GM23338 (cell line): Measurements from ENCODE around the gene ARX. TPM values are rescaled to one million over a fixed set of nuclear protein-coding genes. Genes with fewer than 3 reads are reported as not detected.

Experiments used
- ATAC-seq: fragments of 200-7000 bp; cut with Tn5 transposase; 3 replicates; pipeline ENCODE4 v1.9.1; 2020
- DNase-seq: peaks from one replicate; pipeline ENCODE4 v3.0.0-alpha.2; 2015; ENCODE audit warnings: low spot score
- H2AFZ ChIP-seq: fragments of 200-600 bp; sonication (generic); 2 replicates; pipeline ENCODE4 v1.8.0; 2016; ENCODE audit warnings: antibody characterized with exemption, mild to moderate bottlenecking, moderate library complexity
- H3F3A ChIP-seq: fragments of 200-600 bp; sonication (generic); replicated peaks from 2 replicates; pipeline ENCODE4 v1.8.0; 2017; ENCODE audit warnings: antibody characterized with exemption, mixed run types, low read depth
- H3K27ac ChIP-seq: fragments of 200-600 bp; sonication (generic); 2 replicates; pipeline ENCODE4 v1.6.1; 2016; ENCODE audit warnings: low read depth
- H3K27me3 ChIP-seq: fragments of 200-600 bp; sonication (generic); 2 replicates; pipeline ENCODE4 v1.8.0; 2016; ENCODE audit warnings: mild to moderate bottlenecking, mixed run types, moderate library complexity; ENCODE audit not compliant: insufficient read depth
- H3K36me3 ChIP-seq: fragments of 200-600 bp; sonication (generic); 2 replicates; pipeline ENCODE4 v1.8.0; 2016; ENCODE audit warnings: mild to moderate bottlenecking; ENCODE audit not compliant: insufficient read depth
- H3K4me1 ChIP-seq: fragments of 200-600 bp; sonication (generic); 2 replicates; pipeline ENCODE4 v1.8.0; 2016; ENCODE audit warnings: mild to moderate bottlenecking, moderate library complexity; ENCODE audit not compliant: insufficient read depth
- H3K4me2 ChIP-seq: fragments of 200-600 bp; sonication (generic); 2 replicates; pipeline ENCODE4 v1.7.1; 2017; ENCODE audit warnings: mixed run types
- H3K4me3 ChIP-seq: fragments of 200-600 bp; sonication (generic); 2 replicates; pipeline ENCODE4 v1.6.1; 2016; ENCODE audit warnings: mixed run types
- H3K79me2 ChIP-seq: fragments of 200-600 bp; sonication (generic); replicated peaks from 2 replicates; pipeline ENCODE4 v1.8.0; 2017; ENCODE audit warnings: mild to moderate bottlenecking; ENCODE audit not compliant: insufficient read depth
- H3K9me2 ChIP-seq: fragments of 200-600 bp; sonication (generic); 2 replicates; pipeline ENCODE4 v1.8.0; 2017; ENCODE audit not compliant: insufficient read depth
- H4K20me1 ChIP-seq: fragments of 200-600 bp; sonication (generic); replicated peaks from 2 replicates; pipeline ENCODE4 v1.8.0; 2017; ENCODE audit warnings: mild to moderate bottlenecking; ENCODE audit not compliant: insufficient read depth
- H3K27ac Mint-ChIP-seq: 2 replicates; pipeline ENCODE4 v1.8.0; 2020; ENCODE audit warnings: inconsistent platforms, mild to moderate bottlenecking, moderate library complexity, mixed read lengths
- H3K27me3 Mint-ChIP-seq: 3 replicates; pipeline ENCODE4 v1.8.0; 2022; ENCODE audit warnings: low read depth, mild to moderate bottlenecking, moderate library complexity, mixed read lengths, inconsistent platforms; ENCODE audit not compliant: insufficient read depth, poor library complexity
- H3K36me3 Mint-ChIP-seq: 3 replicates; pipeline ENCODE4 v1.8.0; 2021; ENCODE audit warnings: low read depth, mild to moderate bottlenecking, inconsistent platforms, moderate library complexity, mixed read lengths
- H3K4me1 Mint-ChIP-seq: 3 replicates; pipeline ENCODE4 v1.8.0; 2020; ENCODE audit warnings: mild to moderate bottlenecking, inconsistent platforms, mixed read lengths
- H3K4me3 Mint-ChIP-seq: 3 replicates; pipeline ENCODE4 v1.8.0; 2021; ENCODE audit warnings: moderate library complexity, mild to moderate bottlenecking, inconsistent platforms, mixed read lengths
- H3K9me3 Mint-ChIP-seq: 3 replicates; pipeline ENCODE4 v1.8.0; 2020; ENCODE audit warnings: moderate library complexity, mild to moderate bottlenecking, inconsistent platforms, mixed read lengths
- CREB1 ChIP-seq: fragments of 250-450 bp; sonication (Bioruptor Pico); IDR thresholded peaks from 2 replicates; pipeline ENCODE4 v1.5.0; 2020; ENCODE audit warnings: low read depth, mild to moderate bottlenecking, moderate library complexity
- EZH2phosphoT487 ChIP-seq: fragments of 200-600 bp; sonication (generic); IDR thresholded peaks from one replicate; pipeline ENCODE4 v1.8.1; 2018; ENCODE audit warnings: antibody characterized with exemption; ENCODE audit not compliant: unreplicated experiment
- JUNB ChIP-seq: IDR thresholded peaks from one replicate; pipeline ENCODE4 v1.6.1; 2016; ENCODE audit warnings: antibody characterized with exemption; ENCODE audit not compliant: unreplicated experiment
- NANOG ChIP-seq: IDR thresholded peaks from 2 replicates; pipeline ENCODE4 v1.6.1; 2016; ENCODE audit warnings: antibody characterized with exemption, borderline replicate concordance
- POLR2AphosphoS5 ChIP-seq: IDR thresholded peaks from 2 replicates; pipeline ENCODE4 v1.6.1; 2016; ENCODE audit warnings: antibody characterized with exemption, low read depth
- STAT1 ChIP-seq: IDR thresholded peaks from one replicate; pipeline ENCODE4 v1.6.1; 2016; ENCODE audit warnings: antibody characterized with exemption; ENCODE audit not compliant: unreplicated experiment
- ZNF114 ChIP-seq: fragments of 250-450 bp; sonication (Bioruptor Pico); IDR thresholded peaks from 2 replicates; pipeline ENCODE4 v1.5.0; 2020; ENCODE audit warnings: mild to moderate bottlenecking, moderate library complexity
- polyA plus RNA-seq: library from polyadenylated mRNA; unstranded; fragments of >200 nt; fragmentation: Nextera tagmentation; extraction: Ambion mirVana; gene quantifications from 2 replicates; pipeline ENCODE4 v1.2.1, GENCODE V29; 2016
- total RNA-seq: library from RNA; depleted of rRNA; stranded (reverse); fragments of >200 nt; shearing (Covaris generic); gene quantifications from 2 replicates; pipeline ENCODE4 v1.2.3, GENCODE V29; 2014
- TF ChIP-seq, protein P1 (sequence below): IDR thresholded peaks from 2 replicates; pipeline ENCODE4 v1.6.1; 2016; ENCODE audit warnings: antibody characterized with exemption
- TF ChIP-seq, protein P2 (sequence below): IDR thresholded peaks from one replicate; pipeline ENCODE4 v1.6.1; 2018; ENCODE audit warnings: antibody characterized with exemption; ENCODE audit not compliant: unreplicated experiment
- TF ChIP-seq, protein P3 (sequence below): fragments of 250-450 bp; sonication (Bioruptor Pico); IDR thresholded peaks from 2 replicates; pipeline ENCODE4 v1.5.0; 2020; ENCODE audit warnings: mild to moderate bottlenecking, moderate library complexity

ARX gene
- total and polyA plus RNA-seq, 2 experiments from 2014 or later = 0.13 TPM; not detected in 1

DNA sequence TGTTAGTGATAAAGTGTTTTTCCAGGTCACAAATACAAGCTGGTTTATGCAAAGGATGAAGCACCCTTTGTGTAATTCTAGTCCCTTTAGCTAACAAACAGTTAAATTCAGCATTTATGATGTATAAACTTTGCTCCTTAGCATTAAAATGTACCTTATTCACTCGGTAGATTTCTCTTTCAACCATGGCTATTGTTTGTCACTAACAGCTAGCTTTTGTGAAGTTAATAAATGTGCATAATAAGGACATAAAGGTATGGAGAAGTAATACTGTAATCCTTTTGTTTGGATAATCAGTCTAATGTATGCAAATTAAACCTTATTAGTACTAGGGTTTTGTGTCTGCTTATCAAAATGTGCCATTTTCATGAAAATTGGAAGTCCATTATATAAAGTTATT, 34.2 kb upstream of the ARX start:
- Histone ChIP-seq H4K20me1 (no peaks in the 10 kb centered on the region), H3K9me2 (no peaks in the 10 kb centered on the region), H3K27ac (peak overlapping the region; percentile 64), H3K4me2 (peak overlapping the region; percentile 42; the same call in 1 of the 2 replicates), H3K4me3 (no peak overlapping the region), H3K79me2 (no peaks in the 10 kb centered on the region), H3K4me1 (peaks cover 40% of the 10 kb centered on the region), H3F3A (no peaks in the 10 kb centered on the region), H3K27me3 (no peaks in the 10 kb centered on the region), H2AFZ (no peak overlapping the region), H3K36me3 (no peaks in the 10 kb centered on the region)
- TF ChIP-seq JUNB = no peak
- TF ChIP-seq NANOG = peak; percentile 86
- DNase-seq (no peak), ATAC-seq (no peak)
- Mint-ChIP-seq H3K9me3 (no peaks in the 10 kb centered on the region; the same call in 2 of the 3 replicates), H3K27ac (peak overlapping the region; percentile 39; the same call in 1 of the 2 replicates), H3K36me3 (peaks cover 3% of the 10 kb centered on the region; the same call in 2 of the 3 replicates), H3K27me3 (no peaks in the 10 kb centered on the region), H3K4me3 (no peak overlapping the region), H3K4me1 (peaks cover 45% of the 10 kb centered on the region)

DNA sequence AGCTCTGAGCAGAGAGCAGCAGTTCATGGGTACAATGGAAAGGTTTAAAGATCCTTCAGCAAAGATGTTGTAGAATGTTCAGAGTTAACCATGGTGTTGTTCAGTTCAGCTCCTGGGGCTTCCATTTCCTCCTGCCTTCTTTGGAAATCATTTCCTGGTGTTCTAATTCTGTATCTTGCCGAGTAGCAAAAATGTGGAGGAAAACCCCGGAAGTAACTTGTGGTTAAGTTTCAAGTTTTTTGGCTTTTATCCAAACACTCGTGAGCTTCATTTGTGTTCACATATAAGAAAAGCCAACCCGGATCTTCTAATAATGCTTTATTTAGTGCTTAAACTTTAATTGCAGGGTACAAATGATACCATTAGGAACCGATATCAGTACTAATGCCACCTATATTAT, 33.6 kb upstream of the ARX start:
- Histone ChIP-seq H4K20me1 (no peaks in the 10 kb centered on the region), H3K9me2 (no peaks in the 10 kb centered on the region), H3K79me2 (no peaks in the 10 kb centered on the region), H3K27ac (peak overlapping the region; percentile 60), H3K4me2 (peak overlapping the region; percentile 42; the same call in 1 of the 2 replicates), H3K4me3 (no peak overlapping the region), H3K36me3 (no peaks in the 10 kb centered on the region), H2AFZ (no peak overlapping the region), H3F3A (no peaks in the 10 kb centered on the region), H3K27me3 (no peaks in the 10 kb centered on the region), H3K4me1 (peaks cover 40% of the 10 kb centered on the region)
- no peaks in the 10 kb centered on the region; the same call in 2 of the 3 replicates for H3K9me3 Mint-ChIP-seq
- H3K36me3 Mint-ChIP-seq = peaks cover 3% of the 10 kb centered on the region; the same call in 2 of the 3 replicates
- peak overlapping the region; percentile 84 for H3K27ac Mint-ChIP-seq
- H3K27me3 Mint-ChIP-seq = no peaks in the 10 kb centered on the region
- no peak for DNase-seq
- H3K4me1 Mint-ChIP-seq = peaks cover 45% of the 10 kb centered on the region
- ATAC-seq = no peak
- H3K4me3 Mint-ChIP-seq = no peak overlapping the region
- no peak for TF ChIP-seq CREB1 (CRISPR knock-in tag)
- no peak for TF ChIP-seq ZNF114
- TF ChIP-seq POLR2AphosphoS5 = no peak
- TF ChIP-seq, protein P1, sequence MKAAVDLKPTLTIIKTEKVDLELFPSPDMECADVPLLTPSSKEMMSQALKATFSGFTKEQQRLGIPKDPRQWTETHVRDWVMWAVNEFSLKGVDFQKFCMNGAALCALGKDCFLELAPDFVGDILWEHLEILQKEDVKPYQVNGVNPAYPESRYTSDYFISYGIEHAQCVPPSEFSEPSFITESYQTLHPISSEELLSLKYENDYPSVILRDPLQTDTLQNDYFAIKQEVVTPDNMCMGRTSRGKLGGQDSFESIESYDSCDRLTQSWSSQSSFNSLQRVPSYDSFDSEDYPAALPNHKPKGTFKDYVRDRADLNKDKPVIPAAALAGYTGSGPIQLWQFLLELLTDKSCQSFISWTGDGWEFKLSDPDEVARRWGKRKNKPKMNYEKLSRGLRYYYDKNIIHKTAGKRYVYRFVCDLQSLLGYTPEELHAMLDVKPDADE = no peak
- TF ChIP-seq STAT1 = no peak
- no peak for TF ChIP-seq EZH2phosphoT487
- TF ChIP-seq NANOG = no peak
- TF ChIP-seq, protein P2, sequence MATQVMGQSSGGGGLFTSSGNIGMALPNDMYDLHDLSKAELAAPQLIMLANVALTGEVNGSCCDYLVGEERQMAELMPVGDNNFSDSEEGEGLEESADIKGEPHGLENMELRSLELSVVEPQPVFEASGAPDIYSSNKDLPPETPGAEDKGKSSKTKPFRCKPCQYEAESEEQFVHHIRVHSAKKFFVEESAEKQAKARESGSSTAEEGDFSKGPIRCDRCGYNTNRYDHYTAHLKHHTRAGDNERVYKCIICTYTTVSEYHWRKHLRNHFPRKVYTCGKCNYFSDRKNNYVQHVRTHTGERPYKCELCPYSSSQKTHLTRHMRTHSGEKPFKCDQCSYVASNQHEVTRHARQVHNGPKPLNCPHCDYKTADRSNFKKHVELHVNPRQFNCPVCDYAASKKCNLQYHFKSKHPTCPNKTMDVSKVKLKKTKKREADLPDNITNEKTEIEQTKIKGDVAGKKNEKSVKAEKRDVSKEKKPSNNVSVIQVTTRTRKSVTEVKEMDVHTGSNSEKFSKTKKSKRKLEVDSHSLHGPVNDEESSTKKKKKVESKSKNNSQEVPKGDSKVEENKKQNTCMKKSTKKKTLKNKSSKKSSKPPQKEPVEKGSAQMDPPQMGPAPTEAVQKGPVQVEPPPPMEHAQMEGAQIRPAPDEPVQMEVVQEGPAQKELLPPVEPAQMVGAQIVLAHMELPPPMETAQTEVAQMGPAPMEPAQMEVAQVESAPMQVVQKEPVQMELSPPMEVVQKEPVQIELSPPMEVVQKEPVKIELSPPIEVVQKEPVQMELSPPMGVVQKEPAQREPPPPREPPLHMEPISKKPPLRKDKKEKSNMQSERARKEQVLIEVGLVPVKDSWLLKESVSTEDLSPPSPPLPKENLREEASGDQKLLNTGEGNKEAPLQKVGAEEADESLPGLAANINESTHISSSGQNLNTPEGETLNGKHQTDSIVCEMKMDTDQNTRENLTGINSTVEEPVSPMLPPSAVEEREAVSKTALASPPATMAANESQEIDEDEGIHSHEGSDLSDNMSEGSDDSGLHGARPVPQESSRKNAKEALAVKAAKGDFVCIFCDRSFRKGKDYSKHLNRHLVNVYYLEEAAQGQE = no peak
- TF ChIP-seq JUNB = no peak
- TF ChIP-seq, protein P3, sequence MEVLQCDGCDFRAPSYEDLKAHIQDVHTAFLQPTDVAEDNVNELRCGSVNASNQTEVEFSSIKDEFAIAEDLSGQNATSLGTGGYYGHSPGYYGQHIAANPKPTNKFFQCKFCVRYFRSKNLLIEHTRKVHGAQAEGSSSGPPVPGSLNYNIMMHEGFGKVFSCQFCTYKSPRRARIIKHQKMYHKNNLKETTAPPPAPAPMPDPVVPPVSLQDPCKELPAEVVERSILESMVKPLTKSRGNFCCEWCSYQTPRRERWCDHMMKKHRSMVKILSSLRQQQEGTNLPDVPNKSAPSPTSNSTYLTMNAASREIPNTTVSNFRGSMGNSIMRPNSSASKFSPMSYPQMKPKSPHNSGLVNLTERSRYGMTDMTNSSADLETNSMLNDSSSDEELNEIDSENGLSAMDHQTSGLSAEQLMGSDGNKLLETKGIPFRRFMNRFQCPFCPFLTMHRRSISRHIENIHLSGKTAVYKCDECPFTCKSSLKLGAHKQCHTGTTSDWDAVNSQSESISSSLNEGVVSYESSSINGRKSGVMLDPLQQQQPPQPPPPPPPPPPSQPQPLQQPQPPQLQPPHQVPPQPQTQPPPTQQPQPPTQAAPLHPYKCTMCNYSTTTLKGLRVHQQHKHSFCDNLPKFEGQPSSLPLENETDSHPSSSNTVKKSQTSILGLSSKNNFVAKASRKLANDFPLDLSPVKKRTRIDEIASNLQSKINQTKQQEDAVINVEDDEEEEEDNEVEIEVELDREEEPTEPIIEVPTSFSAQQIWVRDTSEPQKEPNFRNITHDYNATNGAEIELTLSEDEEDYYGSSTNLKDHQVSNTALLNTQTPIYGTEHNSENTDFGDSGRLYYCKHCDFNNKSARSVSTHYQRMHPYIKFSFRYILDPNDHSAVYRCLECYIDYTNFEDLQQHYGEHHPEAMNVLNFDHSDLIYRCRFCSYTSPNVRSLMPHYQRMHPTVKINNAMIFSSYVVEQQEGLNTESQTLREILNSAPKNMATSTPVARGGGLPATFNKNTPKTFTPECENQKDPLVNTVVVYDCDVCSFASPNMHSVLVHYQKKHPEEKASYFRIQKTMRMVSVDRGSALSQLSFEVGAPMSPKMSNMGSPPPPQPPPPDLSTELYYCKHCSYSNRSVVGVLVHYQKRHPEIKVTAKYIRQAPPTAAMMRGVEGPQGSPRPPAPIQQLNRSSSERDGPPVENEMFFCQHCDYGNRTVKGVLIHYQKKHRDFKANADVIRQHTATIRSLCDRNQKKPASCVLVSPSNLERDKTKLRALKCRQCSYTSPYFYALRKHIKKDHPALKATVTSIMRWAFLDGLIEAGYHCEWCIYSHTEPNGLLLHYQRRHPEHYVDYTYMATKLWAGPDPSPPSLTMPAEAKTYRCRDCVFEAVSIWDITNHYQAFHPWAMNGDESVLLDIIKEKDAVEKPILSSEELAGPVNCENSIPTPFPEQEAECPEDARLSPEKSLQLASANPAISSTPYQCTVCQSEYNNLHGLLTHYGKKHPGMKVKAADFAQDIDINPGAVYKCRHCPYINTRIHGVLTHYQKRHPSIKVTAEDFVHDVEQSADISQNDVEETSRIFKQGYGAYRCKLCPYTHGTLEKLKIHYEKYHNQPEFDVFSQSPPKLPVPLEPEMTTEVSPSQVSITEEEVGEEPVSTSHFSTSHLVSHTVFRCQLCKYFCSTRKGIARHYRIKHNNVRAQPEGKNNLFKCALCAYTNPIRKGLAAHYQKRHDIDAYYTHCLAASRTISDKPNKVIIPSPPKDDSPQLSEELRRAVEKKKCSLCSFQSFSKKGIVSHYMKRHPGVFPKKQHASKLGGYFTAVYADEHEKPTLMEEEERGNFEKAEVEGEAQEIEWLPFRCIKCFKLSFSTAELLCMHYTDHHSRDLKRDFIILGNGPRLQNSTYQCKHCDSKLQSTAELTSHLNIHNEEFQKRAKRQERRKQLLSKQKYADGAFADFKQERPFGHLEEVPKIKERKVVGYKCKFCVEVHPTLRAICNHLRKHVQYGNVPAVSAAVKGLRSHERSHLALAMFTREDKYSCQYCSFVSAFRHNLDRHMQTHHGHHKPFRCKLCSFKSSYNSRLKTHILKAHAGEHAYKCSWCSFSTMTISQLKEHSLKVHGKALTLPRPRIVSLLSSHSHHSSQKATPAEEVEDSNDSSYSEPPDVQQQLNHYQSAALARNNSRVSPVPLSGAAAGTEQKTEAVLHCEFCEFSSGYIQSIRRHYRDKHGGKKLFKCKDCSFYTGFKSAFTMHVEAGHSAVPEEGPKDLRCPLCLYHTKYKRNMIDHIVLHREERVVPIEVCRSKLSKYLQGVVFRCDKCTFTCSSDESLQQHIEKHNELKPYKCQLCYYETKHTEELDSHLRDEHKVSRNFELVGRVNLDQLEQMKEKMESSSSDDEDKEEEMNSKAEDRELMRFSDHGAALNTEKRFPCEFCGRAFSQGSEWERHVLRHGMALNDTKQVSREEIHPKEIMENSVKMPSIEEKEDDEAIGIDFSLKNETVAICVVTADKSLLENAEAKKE (CRISPR knock-in tag) = no peak
